AG20443 (cell line): Measurements from ENCODE around the gene LSM5.

Experiments
- DNase-seq: peaks from one replicate; pipeline ENCODE4 v3.0.0; 2012; ENCODE audit warnings: low spot score, mixed read lengths

The LSM5 gene

GRCh38 chr7:32490127-32490796, at the start of gene LSM5:
LSM5 (minus strand) TSS chr7:32490380; CDS start chr7:32490365, 15 bp downstream.
- peak; percentile 92 for DNase-seq

DNA sequence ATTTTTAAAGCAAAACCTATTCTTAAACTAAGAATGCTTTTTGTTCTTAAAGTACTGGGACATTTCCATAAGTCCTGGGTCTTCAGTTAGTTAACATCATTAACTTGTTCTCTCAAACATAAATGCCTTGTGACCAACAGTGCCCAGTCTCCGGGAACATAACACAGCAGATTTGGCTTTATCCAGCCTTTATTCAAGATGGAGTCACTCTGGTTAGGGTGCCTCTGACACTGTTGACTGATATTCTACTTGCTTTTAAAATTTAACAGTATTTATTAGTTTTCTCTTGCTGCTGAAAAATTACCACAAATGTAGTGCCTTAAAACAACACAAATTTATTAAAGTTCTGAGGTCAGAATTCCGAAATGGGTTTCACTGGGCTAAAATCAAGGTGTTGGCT, 49.2 kb upstream of the LSM5 start:
- DNase-seq = no peak

DNA sequence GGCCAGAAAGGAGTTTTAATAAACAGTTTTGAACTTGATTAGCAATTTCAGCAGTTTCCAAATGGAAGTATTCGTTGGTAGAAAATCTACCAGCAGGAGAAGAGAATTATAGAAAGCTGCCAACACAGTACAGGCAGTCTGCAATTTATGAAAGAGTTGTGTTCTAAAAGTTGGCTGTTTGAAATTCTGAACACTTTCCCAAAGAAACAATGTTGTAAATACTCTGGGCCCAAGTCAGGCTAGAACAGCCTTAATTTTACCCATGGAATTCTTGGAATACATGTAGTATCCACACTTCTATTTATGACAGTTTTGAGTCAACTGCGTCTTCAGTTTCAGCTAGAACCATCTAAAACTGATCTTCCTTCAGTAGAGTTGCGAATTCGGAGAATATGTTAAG, 47.6 kb upstream of the LSM5 start:
- DNase-seq = no peak

GRCh38 chr7:32536585-32536984, 46.4 kb upstream of the LSM5 start:
- peak; percentile 44 for DNase-seq

- DNase-seq = no peak
Observed at GRCh38 chr7:32536016-32536415, 45.8 kb upstream of the LSM5 start.

- no peak for DNase-seq
Observed at GRCh38 chr7:32535162-32535702, 45.1 kb upstream of the LSM5 start.

GRCh38 chr7:32533276-32534029, 43.3 kb upstream of the LSM5 start:
- no peak for DNase-seq

- DNase-seq = no peak
Observed at GRCh38 chr7:32532716-32533115, 42.5 kb upstream of the LSM5 start.

DNA sequence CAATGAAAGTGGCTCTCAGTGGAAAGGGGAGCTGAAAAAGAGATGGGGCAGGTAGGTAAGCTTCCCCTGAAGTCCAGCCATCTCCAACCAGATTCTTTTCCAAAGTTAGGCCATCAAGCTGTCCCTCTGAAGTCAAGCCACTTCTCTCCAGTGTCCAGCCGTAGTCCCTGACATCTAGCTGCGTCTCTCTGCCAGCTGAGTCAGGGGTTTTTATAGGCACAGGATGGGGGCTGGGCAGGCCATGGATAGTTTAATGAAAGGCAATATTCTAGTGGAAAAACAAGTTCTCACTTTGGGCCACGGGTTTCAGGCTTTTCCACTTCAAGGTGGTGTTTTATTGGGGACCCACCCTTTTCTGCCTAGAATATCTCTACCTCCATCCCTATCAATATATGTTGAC, 41.9 kb upstream of the LSM5 start:
- no peak for DNase-seq

- no peak for DNase-seq
Observed at GRCh38 chr7:32531402-32531801, 41.2 kb upstream of the LSM5 start.

- DNase-seq = no peak
Observed at GRCh38 chr7:32525839-32526238, 35.7 kb upstream of the LSM5 start.

DNA sequence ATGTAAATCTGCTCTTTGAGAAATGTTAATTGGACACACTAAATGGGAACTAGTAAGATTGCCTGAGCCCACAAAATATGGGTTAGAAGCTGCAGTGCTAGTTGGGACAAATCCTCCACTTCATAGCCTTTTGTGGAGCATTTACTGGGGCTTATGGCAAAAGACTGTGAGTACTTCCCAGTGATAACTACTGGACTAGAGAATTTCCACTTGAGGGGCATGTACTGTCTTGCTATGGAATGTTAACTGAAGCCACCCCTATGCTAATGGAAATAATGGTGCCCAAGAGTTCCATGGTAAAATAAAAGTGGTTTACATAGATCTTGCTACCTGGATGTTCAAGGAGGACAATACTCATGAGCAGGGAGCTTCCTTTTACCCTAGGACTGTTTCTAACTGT, 34.5 kb upstream of the LSM5 start:
- DNase-seq = no peak

GRCh38 chr7:32522746-32523530, 32.8 kb upstream of the LSM5 start:
- DNase-seq = no peak

DNA sequence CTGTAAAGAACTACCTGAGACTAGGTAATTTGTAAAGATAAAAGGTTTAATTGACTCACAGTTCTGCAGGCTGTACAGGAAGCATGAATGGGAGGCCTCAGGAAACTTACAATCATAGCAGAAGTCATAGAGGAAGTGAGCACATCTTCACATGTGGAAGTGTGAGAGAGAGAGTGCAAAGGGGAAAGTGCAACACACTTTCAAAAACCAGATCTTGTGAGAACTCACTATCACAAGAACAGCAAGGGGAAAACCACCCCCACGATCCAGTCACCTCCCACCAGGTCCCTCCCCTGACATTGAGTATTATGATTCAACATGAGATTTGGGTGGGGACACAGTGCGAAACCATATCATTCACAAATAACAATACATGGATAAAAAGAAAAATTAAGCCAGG, 29.6 kb upstream of the LSM5 start:
- DNase-seq = no peak

DNA sequence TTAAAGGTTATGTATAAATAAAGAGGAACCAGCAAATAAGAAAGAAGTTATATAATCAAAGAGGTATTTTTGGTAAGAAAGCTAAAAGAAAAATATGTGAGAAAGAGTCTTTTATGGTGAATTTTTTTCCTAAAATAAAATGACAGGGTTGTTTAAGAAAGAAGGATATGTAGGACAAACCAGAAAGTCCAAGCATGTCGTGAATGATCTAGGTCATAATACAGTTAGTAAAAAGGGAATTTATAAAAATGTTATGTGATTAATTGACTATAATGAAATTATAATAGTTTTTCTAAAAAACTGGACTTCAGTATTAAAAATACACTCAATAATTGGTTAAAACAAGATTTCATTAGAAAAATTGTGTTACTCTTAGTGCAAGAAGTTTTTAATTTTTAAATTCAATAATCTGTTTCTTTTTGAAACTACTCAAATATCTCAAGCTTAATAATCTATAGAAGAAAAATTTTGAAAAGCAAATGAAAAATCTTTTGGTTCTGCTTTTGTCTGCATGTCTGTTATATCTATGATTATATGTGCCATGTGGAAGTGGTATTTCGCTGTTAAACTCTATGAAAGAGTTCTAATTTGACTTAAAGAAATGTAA, 28.5 kb upstream of the LSM5 start:
- no peak for DNase-seq

DNA sequence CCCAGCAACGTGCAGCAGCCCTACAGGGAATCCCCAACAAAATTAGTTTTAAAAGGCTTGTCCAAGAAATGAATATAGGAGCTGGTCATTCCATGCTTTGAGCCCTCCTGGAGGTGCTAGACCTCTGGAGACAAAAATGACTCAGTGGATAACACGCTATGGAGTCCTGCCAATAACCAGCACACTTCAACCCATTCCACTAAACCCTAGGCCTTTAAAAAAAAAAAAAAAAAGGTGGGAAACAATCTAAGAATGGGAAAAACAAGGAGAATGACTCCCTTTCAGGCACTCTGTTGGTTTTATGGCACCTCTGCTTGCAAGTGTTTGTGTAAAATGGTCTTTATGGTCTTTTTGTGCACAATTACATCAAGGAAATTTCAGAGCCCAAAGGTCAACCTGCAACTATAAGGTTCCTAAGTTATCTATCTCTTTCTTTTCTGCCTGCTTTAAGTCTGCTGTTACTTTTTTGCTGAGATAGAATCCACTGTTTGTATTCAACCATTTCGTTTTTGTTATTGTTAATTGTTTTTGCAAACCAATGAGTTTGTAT, 26.4 kb upstream of the LSM5 start:
- DNase-seq = no peak

GRCh38 chr7:32515890-32516550, 25.8 kb upstream of the LSM5 start:
- DNase-seq = no peak

DNA sequence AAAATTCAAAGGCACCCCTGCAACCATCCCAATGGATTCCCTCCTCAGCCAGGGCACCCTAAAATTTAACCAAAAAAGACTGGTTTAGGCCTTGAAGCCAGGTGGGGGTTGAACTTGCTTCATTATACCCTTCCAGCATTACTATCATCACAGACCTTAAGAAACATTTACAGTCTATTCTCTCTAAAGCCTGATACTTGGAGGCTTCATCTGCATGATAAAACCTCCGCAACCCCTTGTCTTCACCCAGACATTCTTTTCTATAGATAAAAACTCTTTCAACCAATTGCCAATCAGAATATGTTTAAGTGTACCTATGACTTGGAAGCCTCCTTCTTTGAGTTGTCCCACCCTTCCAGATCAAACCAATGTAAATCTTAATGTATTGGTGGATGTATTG, 23.0 kb upstream of the LSM5 start:
- no peak for DNase-seq

GRCh38 chr7:32511791-32512190, 21.6 kb upstream of the LSM5 start:
- DNase-seq = no peak

DNA sequence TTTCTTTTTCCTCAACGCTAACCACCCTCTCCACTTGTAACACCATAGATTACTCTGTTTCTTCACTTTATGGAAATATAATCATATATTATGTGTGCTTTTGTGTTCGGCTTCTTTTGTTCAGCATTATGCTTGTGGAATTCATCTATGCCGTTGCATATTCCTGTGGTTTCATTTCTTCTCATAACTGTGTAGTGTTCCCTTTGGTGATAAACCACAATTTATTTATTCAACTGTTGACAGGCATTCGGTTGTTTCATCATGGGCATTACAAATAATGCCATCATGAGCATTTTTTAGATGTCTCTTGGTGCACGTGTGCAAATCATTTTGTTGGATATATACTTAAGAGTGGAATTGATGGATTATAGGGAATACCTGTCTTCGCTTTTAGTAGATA, 17.2 kb upstream of the LSM5 start:
- no peak for DNase-seq

GRCh38 chr7:32506266-32507054, 16.3 kb upstream of the LSM5 start:
- peak; percentile 63 for DNase-seq
